Right lobe of liver (tissue), 4 donors: ENCODE results near the gene EIF2D.

Source experiments
- POLR2A ChIP-seq: fragments of 450-650 bp; IDR thresholded peaks from one replicate; pipeline ENCODE4 v1.6.1; 2017; ENCODE audit warnings: antibody characterized with exemption, mild to moderate bottlenecking
- TF ChIP-seq, protein P1 (sequence below), 4 donors: fragments of 200-600 bp in 3 of 4; fragments of 450-650 bp in 1 of 4; IDR thresholded peaks; one replicate each; pipeline versions ENCODE4 v1.5.1 to v1.8.0; 2016 to 2022; ENCODE audit warnings: antibody characterized with exemption in 4 of 4, mild to moderate bottlenecking in 2 of 4
- donor health status: DM: no; HTN: no; CAD: no.
- donor health status: DM: no; HTN: no; CAD: no.
- donor health status: DM: no; HTN: yes; CAD: no.

DNA sequence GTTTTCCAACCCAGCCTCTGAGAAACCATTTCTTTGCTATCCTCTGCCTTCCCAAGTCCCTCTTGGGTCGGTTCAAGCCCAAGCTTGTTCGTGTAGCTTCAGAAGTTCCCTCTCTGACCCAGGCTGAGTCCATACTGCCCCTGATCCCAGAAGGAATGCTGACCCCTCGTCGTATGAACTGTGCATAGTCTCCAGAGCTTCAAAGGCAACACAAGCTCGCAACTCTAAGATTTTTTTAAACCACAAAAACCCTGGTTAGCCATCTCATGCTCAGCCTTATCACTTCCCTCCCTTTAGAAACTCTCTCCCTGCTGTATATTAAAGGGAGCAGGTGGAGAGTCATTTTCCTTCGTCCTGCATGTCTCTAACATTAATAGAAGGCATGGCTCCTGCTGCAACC, 23.8 kb downstream of the EIF2D start:
- TF ChIP-seq, protein P1, sequence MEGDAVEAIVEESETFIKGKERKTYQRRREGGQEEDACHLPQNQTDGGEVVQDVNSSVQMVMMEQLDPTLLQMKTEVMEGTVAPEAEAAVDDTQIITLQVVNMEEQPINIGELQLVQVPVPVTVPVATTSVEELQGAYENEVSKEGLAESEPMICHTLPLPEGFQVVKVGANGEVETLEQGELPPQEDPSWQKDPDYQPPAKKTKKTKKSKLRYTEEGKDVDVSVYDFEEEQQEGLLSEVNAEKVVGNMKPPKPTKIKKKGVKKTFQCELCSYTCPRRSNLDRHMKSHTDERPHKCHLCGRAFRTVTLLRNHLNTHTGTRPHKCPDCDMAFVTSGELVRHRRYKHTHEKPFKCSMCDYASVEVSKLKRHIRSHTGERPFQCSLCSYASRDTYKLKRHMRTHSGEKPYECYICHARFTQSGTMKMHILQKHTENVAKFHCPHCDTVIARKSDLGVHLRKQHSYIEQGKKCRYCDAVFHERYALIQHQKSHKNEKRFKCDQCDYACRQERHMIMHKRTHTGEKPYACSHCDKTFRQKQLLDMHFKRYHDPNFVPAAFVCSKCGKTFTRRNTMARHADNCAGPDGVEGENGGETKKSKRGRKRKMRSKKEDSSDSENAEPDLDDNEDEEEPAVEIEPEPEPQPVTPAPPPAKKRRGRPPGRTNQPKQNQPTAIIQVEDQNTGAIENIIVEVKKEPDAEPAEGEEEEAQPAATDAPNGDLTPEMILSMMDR (IDR thresholded peaks at IDR 0.05), result no peak
- no peak for TF ChIP-seq POLR2A
